DMS114 treated with DMSO at 0.1 percent for 48 hours (cell line): Measurements from ENCODE around the gene MUC15.

ENCODE experiments used
- DNase-seq: peaks from one replicate; lab custom pipeline; 2025; ENCODE audit not compliant: unreplicated experiment; lab: John Stamatoyannopoulos, UW

Gene MUC15

GRCh38 chr11:26575946-26576345 lies 3.9 kb upstream of the MUC15 start:
- DNase-seq, result no peak

- DNase-seq, result no peak
Measured at GRCh38 chr11:26573896-26574295, 1.8 kb upstream of the MUC15 start.

- no peak for DNase-seq
Measured at GRCh38 chr11:26572770-26573402, 823 bp upstream of the MUC15 start.

GRCh38 chr11:26569646-26570045 lies 2.4 kb downstream of the MUC15 start:
- DNase-seq, result no peak

- DNase-seq, result no peak
Measured at GRCh38 chr11:26558190-26558589, 13.9 kb downstream of the MUC15 start.

- no peak for DNase-seq
Measured at GRCh38 chr11:26557666-26558065, 14.4 kb downstream of the MUC15 start.

- DNase-seq, result no peak
Measured at GRCh38 chr11:26556582-26556981, 15.5 kb downstream of the MUC15 start.

GRCh38 chr11:26554455-26554854 lies 17.6 kb downstream of the MUC15 start:
- no peak for DNase-seq

- no peak for DNase-seq
Measured at GRCh38 chr11:26553182-26553581, 18.9 kb downstream of the MUC15 start.

- peak; percentile 24 for DNase-seq
Measured at GRCh38 chr11:26551186-26551801, 20.8 kb downstream of the MUC15 start.

GRCh38 chr11:26550022-26550421 lies 22.0 kb downstream of the MUC15 start:
- no peak for DNase-seq

- no peak for DNase-seq
Measured at GRCh38 chr11:26549176-26549575, 22.9 kb downstream of the MUC15 start.

- DNase-seq, result no peak
Measured at GRCh38 chr11:26541870-26542269, 30.2 kb downstream of the MUC15 start.

- DNase-seq, result no peak
Measured at GRCh38 chr11:26539517-26539916, 32.5 kb downstream of the MUC15 start.

GRCh38 chr11:26537341-26537740 lies 34.7 kb downstream of the MUC15 start:
- no peak for DNase-seq

- no peak for DNase-seq
Measured at GRCh38 chr11:26527685-26528084, 44.4 kb downstream of the MUC15 start.

- no peak for DNase-seq
Measured at GRCh38 chr11:26522912-26523610, 49.0 kb downstream of the MUC15 start.

- no peak for DNase-seq
Measured at GRCh38 chr11:26519469-26519868, 52.6 kb downstream of the MUC15 start.

GRCh38 chr11:26512196-26512595 lies 59.9 kb downstream of the MUC15 start:
- no peak for DNase-seq

- DNase-seq, result no peak
Measured at GRCh38 chr11:26510756-26511155, 61.3 kb downstream of the MUC15 start.

- DNase-seq, result no peak
Measured at GRCh38 chr11:26510164-26510563, 61.9 kb downstream of the MUC15 start.
